ENCODE data around the gene ZNF227. TPM values are rescaled to one million over a fixed set of nuclear protein-coding genes. Genes with fewer than 3 reads are reported as not detected.

The ZNF227 gene
- total and polyA plus RNA-seq, 9 of the 15 experiments (the other 6 are each of a cell fraction or from before 2014, with no cell fraction given), result 3.0 to 15.1 (median 10.0) TPM

- TF ChIP-seq UBTF (IDR thresholded peaks at IDR 0.05; ENCODE audit: borderline replicate concordance in 1 of 2, low read depth in 2 of 2, low read length in 2 of 2), result no peak
- no peak for TF ChIP-seq RREB1 (CRISPR knock-in tag; IDR thresholded peaks at IDR 0.05)
- 0 out of 3 replicates have a peak, but pooled peaks of 1 of the 2 experiments have one; percentile 7 for TF ChIP-seq CBX3 (IDR thresholded peaks at IDR 0.05; ENCODE audit: borderline replicate concordance in 1 of 2, low read length in 2 of 2)
- TF ChIP-seq ILF3 (IDR thresholded peaks at IDR 0.05; ENCODE audit: borderline replicate concordance), result no peak
- TF ChIP-seq HDAC6 (IDR thresholded peaks at IDR 0.05; ENCODE audit: low read depth, low read length), result no peak
- TF ChIP-seq NFE2L1 (tag; IDR thresholded peaks at IDR 0.05; ENCODE audit: borderline replicate concordance, low read depth), result no peak
- TF ChIP-seq ZNF668 (CRISPR knock-in tag; IDR thresholded peaks at IDR 0.05), result no peak
- TF ChIP-seq ZNF124 (CRISPR knock-in tag; IDR thresholded peaks at IDR 0.05), result no peak
- no peak for TF ChIP-seq ZFP91 (CRISPR knock-in tag; IDR thresholded peaks at IDR 0.05)
- no peak for TF ChIP-seq BRD9 (IDR thresholded peaks at IDR 0.05; ENCODE audit: low read depth, partially characterized antibody)
- TF ChIP-seq GMEB1 (CRISPR knock-in tag; IDR thresholded peaks at IDR 0.05), result no peak
- TF ChIP-seq SMAD4 (CRISPR knock-in tag; conservative IDR thresholded peaks at IDR 0.05), result no peak
- 0 out of 2 replicates have a peak, but pooled peaks have one; percentile 34 for TF ChIP-seq CTBP1 (IDR thresholded peaks at IDR 0.05; ENCODE audit: borderline replicate concordance)
- no peak for TF ChIP-seq ZC3H11A (IDR thresholded peaks at IDR 0.05; ENCODE audit: low read depth, low read length)
- no peak for TF ChIP-seq CSDE1 (IDR thresholded peaks at IDR 0.05)
- no peak for TF ChIP-seq CEBPB (tag; IDR thresholded peaks at IDR 0.05)
- TF ChIP-seq SMAD1 (IDR thresholded peaks at IDR 0.05; ENCODE audit: low read depth, low read length, partially characterized antibody), result no peak
These were observed at the start of gene ZNF227 (continued) for GRCh38 chr19:44212250-44212865.
